Measurements from ENCODE around the gene DACH2. TPM values are rescaled to one million over a fixed set of nuclear protein-coding genes. Genes with fewer than 3 reads are reported as not detected.

DACH2 gene
- total and polyA plus RNA-seq, 9 of the 15 experiments (the other 6 are each of a cell fraction or from before 2014, with no cell fraction given), result not detected

GRCh38 chrX:86195343-86195742 is 47.1 kb downstream of the DACH2 start:
- POLR2A ChIA-PET, result no interaction called here

More at GRCh38 chrX:86195343-86195742, 47.1 kb downstream of the DACH2 start:
- no peak overlapping the region for H2AFZ ChIP-seq (ENCODE audit: low read depth, low read length)
- DNase-seq (ENCODE audit: extremely low read depth in 1 of 4, low spot score in 3 of 4) (no peak), FAIRE-seq (no peak), ATAC-seq (no peak)
- no peak overlapping the region for H3K4me3 ChIP-seq
- CTCF ChIA-PET (ENCODE audit: low intra/inter-chr PET ratio), result no interaction called here
- intact Hi-C loops (cut with micrococcal nuclease) (no loop called here), in situ Hi-C loops (cut with MboI) (no loop called here)
- H3K4me2 ChIP-seq (ENCODE audit: insufficient read depth, low read length), result no peak overlapping the region
- H3K9me1 ChIP-seq (ENCODE audit: control insufficient read depth, insufficient read depth, low read length), result no peaks in the 10 kb centered on the region
- H3K9me3 ChIP-seq (replicated peaks; ENCODE audit: control insufficient read depth, insufficient read depth, low read depth, low read length), result no peaks in the 10 kb centered on the region
- H3K9ac ChIP-seq (ENCODE audit: insufficient read depth in 1 of 2, low read depth in 2 of 2, low read length in 2 of 2), result no peak overlapping the region
- H4K20me1 ChIP-seq (replicated peaks; ENCODE audit: control insufficient read depth, insufficient read depth, low read length), result no peaks in the 10 kb centered on the region
- no peaks in the 10 kb centered on the region for H3K79me2 ChIP-seq (ENCODE audit: control insufficient read depth, insufficient read depth, low read length)
- no peaks in the 10 kb centered on the region for H3K4me1 ChIP-seq (replicated peaks in 1 of 2; ENCODE audit: control insufficient read depth in 2 of 2, insufficient read depth in 2 of 2, low read length in 2 of 2)
- TF ChIP-seq ZNF589 (CRISPR knock-in tag; IDR thresholded peaks at IDR 0.05; ENCODE audit: low read depth) (no peak), NFE2L1 (tag; IDR thresholded peaks at IDR 0.05; ENCODE audit: borderline replicate concordance, low read depth) (no peak), ZNF431 (CRISPR knock-in tag; IDR thresholded peaks at IDR 0.05) (no peak), RBFOX2 (IDR thresholded peaks at IDR 0.05; ENCODE audit: low read depth, low read length) (no peak), IRF1 (CRISPR knock-in tag; IDR thresholded peaks at IDR 0.05; ENCODE audit: borderline replicate concordance) (no peak), BACH1 (tag; IDR thresholded peaks at IDR 0.05) (no peak), CHD7 (IDR thresholded peaks at IDR 0.05; ENCODE audit: low read depth, low read length) (no peak), ZNF354B (CRISPR knock-in tag; IDR thresholded peaks at IDR 0.05) (no peak), HLTF (IDR thresholded peaks at IDR 0.05) (no peak), GATAD2A (IDR thresholded peaks at IDR 0.05) (no peak), PTTG1 (tag; IDR thresholded peaks at IDR 0.05; ENCODE audit: low read depth) (no peak), BRD9 (IDR thresholded peaks at IDR 0.05; ENCODE audit: low read depth, partially characterized antibody) (no peak), MAFF (IDR thresholded peaks at IDR 0.05; ENCODE audit: low read length) (no peak), BDP1 (IDR thresholded peaks at IDR 0.05; ENCODE audit: insufficient read depth, insufficient read length) (no peak)
- BruUV-seq (replicated peaks), result no TSS peak
- H3K27ac ChIP-seq (ENCODE audit: extremely low read depth, low read depth, low read length), result no peak overlapping the region
- H3K27me3 ChIP-seq (ENCODE audit: control insufficient read depth in 2 of 2, insufficient read depth in 2 of 2, low read length in 2 of 2), result no peaks in the 10 kb centered on the region
- WGBS (ENCODE audit: insufficient coverage, low coverage, missing lambda C conversion rate), result 0% methylated on average over 1 of the region's 2 CpGs
- no peaks in the 10 kb centered on the region for H3K36me3 ChIP-seq (ENCODE audit: control insufficient read depth, insufficient read depth, low read length)

Data from K562 (cell line).